CD4-positive, alpha-beta T cell (primary cell): ENCODE results near the gene SP6. TPM values are rescaled to one million over a fixed set of nuclear protein-coding genes. Genes with fewer than 3 reads are reported as not detected.

Source experiments
- ATAC-seq: fragments of 200-7000 bp; cut with Tn5 transposase; one replicate; pipeline ENCODE4 v1.10.0; 2022; ENCODE audit warnings: mild to moderate bottlenecking; ENCODE audit not compliant: poor library complexity
- CTCF ChIA-PET: fragments of 350-600 bp; sonication (Branson Sonifier 250); formaldehyde crosslinking; loops from one replicate; lab custom pipeline; 2021; ENCODE audit warnings: antibody characterized with exemption, inconsistent platforms; lab: Charles Lee
- POLR2A ChIA-PET: fragments of 350-600 bp; sonication (Branson Sonifier 250); formaldehyde crosslinking; loops from one replicate; lab custom pipeline; 2021; ENCODE audit warnings: antibody characterized with exemption, inconsistent platforms; lab: Charles Lee
- DNase-seq, 14 experiments: peaks; one replicate each; pipeline ENCODE4 v3.0.0-alpha.2; 2013 to 2020; ENCODE audit warnings: mixed read lengths in 2 of 14
- H3K27ac ChIP-seq, 2 donors: one replicate each; pipeline versions ENCODE4 v1.5.1 to v1.7.0; 2013; ENCODE audit warnings: low read length in 2 of 2, low read depth in 1 of 2, mild to moderate bottlenecking in 1 of 2
- H3K27me3 ChIP-seq, 2 experiments: 1 replicate in 1 of 2; 2 replicates in 1 of 2; pipeline versions ENCODE4 v1.6.1 to v1.7.0; 2013; ENCODE audit warnings: low read length in 2 of 2, control low read depth in 1 of 2, mild to moderate bottlenecking in 1 of 2, moderate library complexity in 1 of 2; ENCODE audit not compliant: insufficient read depth in 2 of 2, control insufficient read depth in 1 of 2
- H3K36me3 ChIP-seq: one replicate; pipeline ENCODE4 v1.6.1; 2013; ENCODE audit warnings: low read length, control low read depth; ENCODE audit not compliant: insufficient read depth
- H3K4me1 ChIP-seq: one replicate; pipeline ENCODE4 v1.6.1; 2013; ENCODE audit warnings: low read length, control low read depth; ENCODE audit not compliant: insufficient read depth
- H3K4me3 ChIP-seq: one replicate; pipeline ENCODE4 v1.5.1; 2013; ENCODE audit warnings: mild to moderate bottlenecking, low read length, moderate library complexity
- H3K9me3 ChIP-seq, 2 experiments: 1 replicate in 1 of 2; 2 replicates in 1 of 2; pipeline versions ENCODE4 v1.6.1 to v1.7.0; 2013; ENCODE audit warnings: low read length in 2 of 2, mild to moderate bottlenecking in 2 of 2, control low read depth in 1 of 2, moderate library complexity in 1 of 2; ENCODE audit not compliant: control insufficient read depth in 1 of 2, insufficient read depth in 1 of 2
- H3K27ac Mint-ChIP-seq: one replicate; pipeline ENCODE4 v1.8.0; 2020; ENCODE audit warnings: mixed read lengths
- H3K27me3 Mint-ChIP-seq: one replicate; pipeline ENCODE4 v1.8.0; 2021; ENCODE audit warnings: mixed read lengths
- H3K36me3 Mint-ChIP-seq: one replicate; pipeline ENCODE4 v1.8.0; 2021; ENCODE audit warnings: low read depth, mixed read lengths
- H3K4me1 Mint-ChIP-seq: one replicate; pipeline ENCODE4 v1.8.0; 2021; ENCODE audit warnings: low read depth, mixed read lengths
- H3K4me3 Mint-ChIP-seq: one replicate; pipeline ENCODE4 v1.8.0; 2020; ENCODE audit warnings: mild to moderate bottlenecking, mixed read lengths
- H3K9me3 Mint-ChIP-seq: one replicate; pipeline ENCODE4 v1.8.0; 2020; ENCODE audit warnings: mixed read lengths
- CTCF ChIP-seq: fragments of 200-600 bp; IDR thresholded peaks from one replicate; pipeline ENCODE4 v1.8.0; 2022; ENCODE audit warnings: antibody characterized with exemption, mild to moderate bottlenecking
- intact Hi-C, 2 experiments: fragments of 100-400 bp; cut with DNase I in 1 of 2; cut with micrococcal nuclease in 1 of 2; formaldehyde crosslinking; loops; one replicate each; pipeline versions ENCODE4 v1.15.1 to v1.9.0; 2023 to 2025; cut with DNase I, micrococcal nuclease
- total RNA-seq, 174 experiments: library from RNA in 2 of 174; stranded (reverse) in 2 of 174; gene quantifications; one replicate each; pipeline ENCODE4 v1.2.3 and lab custom pipeline; 2021 to 2026

Gene SP6
- total RNA-seq, 2 experiments from 2014 or later, result 0.17 to 0.27 TPM

GRCh38 chr17:47812146-47812920 lies 38.6 kb downstream of the SP6 start:
- peaks cover 89% of the 10 kb centered on the region for H3K36me3 Mint-ChIP-seq
- H3K9me3 Mint-ChIP-seq, result no peaks in the 10 kb centered on the region
- H3K27ac ChIP-seq, result no peak overlapping the region
- intact Hi-C loops, result no loop called here
- H3K4me3 ChIP-seq, result no peak overlapping the region
- no peak for TF ChIP-seq CTCF
- peaks cover 5% of the 10 kb centered on the region for H3K4me1 ChIP-seq
- H3K27me3 Mint-ChIP-seq, result no peaks in the 10 kb centered on the region
- POLR2A ChIA-PET, result no interaction called here
- H3K27me3 ChIP-seq, result no peaks in the 10 kb centered on the region
- ATAC-seq (no peak), DNase-seq (peak in 1 of 14 experiments; percentile 9)
- no peak overlapping the region for H3K4me3 Mint-ChIP-seq
- no peaks in the 10 kb centered on the region for H3K9me3 ChIP-seq
- no peak overlapping the region for H3K27ac Mint-ChIP-seq
- no peaks in the 10 kb centered on the region for H3K4me1 Mint-ChIP-seq
- CTCF ChIA-PET, result no interaction called here
- H3K36me3 ChIP-seq, result peaks cover 92% of the 10 kb centered on the region

- ATAC-seq (no peak), DNase-seq (no peak)
- intact Hi-C loops, result no loop called here
- Histone ChIP-seq H3K4me3 (no peak overlapping the region), H3K27me3 (no peaks in the 10 kb centered on the region), H3K9me3 (no peaks in the 10 kb centered on the region), H3K4me1 (peaks cover 5% of the 10 kb centered on the region), H3K36me3 (peaks cover 93% of the 10 kb centered on the region), H3K27ac (no peak overlapping the region)
- no peaks in the 10 kb centered on the region for H3K4me1 Mint-ChIP-seq
- no peak for TF ChIP-seq CTCF
- POLR2A ChIA-PET, result no interaction called here
- peaks cover 89% of the 10 kb centered on the region for H3K36me3 Mint-ChIP-seq
- no peaks in the 10 kb centered on the region for H3K27me3 Mint-ChIP-seq
- no peak overlapping the region for H3K4me3 Mint-ChIP-seq
- CTCF ChIA-PET, result no interaction called here
- no peak overlapping the region for H3K27ac Mint-ChIP-seq
- no peaks in the 10 kb centered on the region for H3K9me3 Mint-ChIP-seq
These were observed 39.3 kb downstream of the SP6 start for GRCh38 chr17:47811709-47812108.

- H3K36me3 Mint-ChIP-seq, result peaks cover 84% of the 10 kb centered on the region
These were observed 39.9 kb downstream of the SP6 start for GRCh38 chr17:47810901-47811635.

More at GRCh38 chr17:47810901-47811635, 39.9 kb downstream of the SP6 start:
- H3K9me3 ChIP-seq, result no peaks in the 10 kb centered on the region
- ChIA-PET CTCF (interaction anchor here (1.0 kb wide), 1 partner anchor 30 kb away, joined by 3 read pairs; the partner anchor contains the start of gene SCRN2), POLR2A (no interaction called here)
- Mint-ChIP-seq H3K4me1 (no peaks in the 10 kb centered on the region), H3K27me3 (no peaks in the 10 kb centered on the region), H3K27ac (no peak overlapping the region), H3K9me3 (no peaks in the 10 kb centered on the region), H3K4me3 (no peak overlapping the region)
- no peak overlapping the region for H3K27ac ChIP-seq
- peaks cover 5% of the 10 kb centered on the region for H3K4me1 ChIP-seq
- H3K4me3 ChIP-seq, result no peak overlapping the region
- H3K36me3 ChIP-seq, result peaks cover 86% of the 10 kb centered on the region
- ATAC-seq (no peak), DNase-seq (peak in 1 of 14 experiments; percentile 6)
- intact Hi-C loops, result no loop called here
- no peak for TF ChIP-seq CTCF
- H3K27me3 ChIP-seq, result no peaks in the 10 kb centered on the region
